G401.6 (cell line): ENCODE data around the gene PRKAR1B.

ENCODE experiments used
- FAIRE-seq: peaks from 2 replicates; lab custom pipeline; 2012; peaks lifted over from hg19 to GRCh38; lab: Jason Lieb, UNC

PRKAR1B gene

GRCh38 chr7:739983-740942, 13.2 kb upstream of the PRKAR1B start:
- FAIRE-seq = no peak

DNA sequence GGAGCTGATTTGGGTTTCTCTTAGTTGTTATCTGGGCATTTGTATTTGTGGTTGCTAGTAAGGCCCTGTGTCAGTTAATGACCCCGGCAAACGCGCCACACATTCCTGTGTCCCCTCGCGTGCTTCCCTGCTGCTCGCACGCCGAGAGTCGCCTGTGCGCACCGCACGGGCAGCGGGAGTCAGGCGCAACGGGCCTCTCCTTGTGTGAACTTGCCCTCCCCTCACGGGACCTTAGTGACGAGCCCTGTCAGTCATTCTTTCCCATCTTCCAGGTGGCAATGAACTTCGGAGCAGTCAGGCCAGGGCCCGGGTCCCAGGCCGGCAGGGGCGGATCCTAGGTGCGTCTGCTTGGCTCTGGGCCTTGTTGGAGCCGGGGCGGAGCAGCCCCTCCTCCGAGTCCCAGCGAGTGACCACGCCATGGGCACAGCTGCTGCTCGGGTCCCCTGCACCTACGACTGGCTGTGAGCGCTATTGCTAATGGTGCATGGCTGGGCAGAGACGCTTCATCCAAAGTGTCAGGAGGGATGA, 12.4 kb upstream of the PRKAR1B start:
- FAIRE-seq = no peak

DNA sequence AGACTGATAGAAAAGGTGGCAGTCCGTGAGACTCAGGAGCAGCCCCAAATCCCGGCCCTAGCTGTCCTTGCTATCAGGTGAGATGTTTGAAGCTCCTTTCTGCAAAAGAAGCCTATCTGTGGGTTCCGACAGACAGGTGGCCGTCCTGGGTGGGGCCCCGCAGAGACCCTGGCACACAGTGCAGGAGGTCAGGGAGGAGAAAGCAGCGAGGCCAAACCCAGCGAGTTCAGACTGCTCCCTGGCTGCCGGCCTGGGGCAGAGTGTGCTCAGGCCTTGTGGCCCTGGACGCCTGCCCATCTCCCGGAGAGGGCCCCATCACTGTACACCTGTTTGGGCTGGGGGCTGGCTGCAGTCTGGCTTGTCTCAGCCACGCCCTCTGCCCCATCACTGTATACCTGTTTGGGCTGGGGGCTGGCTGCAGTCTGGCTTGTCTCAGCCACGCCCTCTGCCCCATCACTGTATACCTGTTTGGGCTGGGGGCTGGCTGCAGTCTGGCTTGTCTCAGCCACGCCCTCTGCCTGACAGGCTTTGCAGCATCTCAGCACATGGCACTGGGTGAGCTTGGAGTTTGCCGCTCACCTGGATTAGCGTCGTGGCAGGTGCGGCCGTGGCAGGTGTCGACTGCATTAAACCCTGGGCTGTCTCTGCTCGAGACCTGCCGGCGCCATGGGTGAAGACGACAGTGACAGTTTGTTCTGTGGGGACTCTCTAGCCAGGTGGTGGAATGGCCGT, 11.8 kb upstream of the PRKAR1B start:
- no peak for FAIRE-seq

DNA sequence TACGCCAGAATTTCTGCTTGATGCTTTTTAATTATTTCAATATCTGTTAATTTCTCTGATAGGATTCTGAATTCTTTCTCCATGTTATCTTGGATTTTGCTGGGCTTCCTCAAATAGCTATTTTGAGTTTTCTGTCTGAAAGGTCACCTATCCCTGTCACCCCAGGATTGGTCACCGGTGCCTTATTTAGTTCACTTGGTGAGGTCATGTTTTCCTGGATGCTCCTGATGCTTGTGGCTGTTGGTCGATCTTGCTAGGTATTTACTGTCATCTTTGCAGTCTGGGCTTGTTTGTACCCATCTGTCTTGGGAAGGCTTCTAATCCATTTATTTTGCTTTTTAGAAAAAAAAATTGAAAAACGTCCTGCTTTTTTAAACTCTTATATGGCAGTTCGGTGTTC, 11.2 kb upstream of the PRKAR1B start:
- no peak for FAIRE-seq

- no peak for FAIRE-seq
These were observed 7.7 kb upstream of the PRKAR1B start for GRCh38 chr7:734808-735207.

GRCh38 chr7:734214-734613, 7.1 kb upstream of the PRKAR1B start:
- FAIRE-seq = no peak

DNA sequence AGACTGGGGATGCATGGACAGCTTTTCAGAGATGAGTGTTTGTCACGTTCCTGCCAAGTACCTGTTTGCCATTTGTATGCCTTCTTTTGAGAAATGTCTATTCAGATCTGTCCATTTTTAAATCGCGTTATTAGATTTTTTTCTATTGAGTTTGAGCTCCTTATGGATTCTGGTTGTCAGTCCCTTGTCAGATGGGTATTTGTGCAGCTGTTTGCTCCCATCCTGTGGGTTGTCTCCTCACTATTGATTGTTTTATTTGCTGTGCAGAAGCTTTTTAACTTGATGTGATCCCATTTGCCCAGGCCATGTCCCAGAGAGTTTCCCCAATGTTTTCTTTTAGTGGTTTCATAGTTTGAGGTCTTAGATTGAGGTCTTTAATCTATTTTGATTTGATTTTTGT, 5.5 kb upstream of the PRKAR1B start:
- FAIRE-seq = no peak

- no peak for FAIRE-seq
These were observed 5.0 kb upstream of the PRKAR1B start for GRCh38 chr7:732094-732541.

GRCh38 chr7:731440-732085, 4.5 kb upstream of the PRKAR1B start:
- FAIRE-seq = no peak

- FAIRE-seq = no peak
These were observed 3.7 kb upstream of the PRKAR1B start for GRCh38 chr7:730501-731439.

DNA sequence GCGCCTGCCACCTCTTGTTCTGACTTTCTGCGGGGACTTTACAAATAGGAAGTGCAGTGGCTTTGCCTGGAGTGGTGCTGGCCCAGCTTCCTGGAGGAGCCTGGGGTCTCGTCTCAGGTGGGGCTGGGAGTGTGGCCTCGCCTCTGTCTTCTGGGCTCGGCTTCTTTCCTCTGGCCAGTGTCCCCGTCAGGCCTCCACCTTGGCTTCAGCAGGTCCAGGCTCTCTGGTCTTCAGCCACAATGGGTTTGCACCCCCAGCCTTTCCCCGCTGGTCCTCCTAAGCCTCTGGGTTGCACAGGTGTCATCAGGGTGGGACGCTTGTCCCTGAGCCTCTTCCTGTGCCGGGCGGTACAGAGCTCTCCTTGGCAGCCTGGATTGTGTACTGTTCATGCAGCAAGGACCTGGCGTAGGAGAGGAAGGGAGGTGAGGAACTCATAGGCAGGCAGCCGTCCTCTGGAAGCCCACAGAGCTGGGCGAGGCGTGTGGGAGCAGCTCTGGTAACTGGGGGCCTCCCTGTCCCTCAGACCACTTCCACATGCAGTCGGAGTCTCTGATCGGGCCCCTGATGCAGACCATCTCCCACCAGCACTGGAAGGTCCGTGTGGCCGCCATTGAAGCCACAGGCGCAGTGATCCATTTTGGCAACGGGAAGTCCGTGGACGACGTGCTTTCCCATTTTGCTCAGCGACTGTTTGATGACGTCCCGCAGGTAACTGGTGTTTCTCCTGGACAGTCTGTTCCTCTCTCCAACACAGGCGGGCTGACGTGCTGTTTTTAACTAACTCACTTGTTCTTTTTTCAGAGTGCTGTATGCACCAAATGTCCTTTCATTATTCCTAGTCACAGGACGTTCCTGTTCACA, 2.3 kb upstream of the PRKAR1B start:
- no peak for FAIRE-seq

DNA sequence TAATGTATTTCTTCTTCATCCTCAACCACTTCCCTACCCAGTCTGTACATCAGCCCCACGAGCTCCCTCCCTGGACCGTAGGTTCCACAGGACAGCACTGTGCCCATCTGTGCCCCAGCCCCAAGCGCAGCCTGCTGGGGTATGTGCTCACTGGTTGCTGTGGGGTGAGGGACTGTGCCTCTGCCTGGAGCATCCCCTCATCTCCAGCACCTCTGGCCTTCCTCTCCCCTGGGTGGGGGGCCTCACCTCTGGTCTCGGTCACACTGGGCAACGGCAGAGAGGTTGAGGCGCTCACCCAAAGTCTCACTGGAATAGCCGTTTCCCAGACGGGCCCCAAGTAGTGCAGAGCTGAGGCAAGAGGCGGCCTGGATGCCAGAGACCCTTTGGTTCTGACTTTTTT, 1.5 kb upstream of the PRKAR1B start:
- no peak for FAIRE-seq

- FAIRE-seq = no peak
These were observed 852 bp upstream of the PRKAR1B start for GRCh38 chr7:727806-728460.

GRCh38 chr7:726854-727103, 302 bp downstream of the PRKAR1B start:
- no peak for FAIRE-seq

GRCh38 chr7:726084-726853, 812 bp downstream of the PRKAR1B start, which contains the start of gene DNAAF5:
DNAAF5 (plus strand) TSS chr7:726699; CDS start chr7:726721, 22 bp downstream.
- FAIRE-seq = no peak

DNA sequence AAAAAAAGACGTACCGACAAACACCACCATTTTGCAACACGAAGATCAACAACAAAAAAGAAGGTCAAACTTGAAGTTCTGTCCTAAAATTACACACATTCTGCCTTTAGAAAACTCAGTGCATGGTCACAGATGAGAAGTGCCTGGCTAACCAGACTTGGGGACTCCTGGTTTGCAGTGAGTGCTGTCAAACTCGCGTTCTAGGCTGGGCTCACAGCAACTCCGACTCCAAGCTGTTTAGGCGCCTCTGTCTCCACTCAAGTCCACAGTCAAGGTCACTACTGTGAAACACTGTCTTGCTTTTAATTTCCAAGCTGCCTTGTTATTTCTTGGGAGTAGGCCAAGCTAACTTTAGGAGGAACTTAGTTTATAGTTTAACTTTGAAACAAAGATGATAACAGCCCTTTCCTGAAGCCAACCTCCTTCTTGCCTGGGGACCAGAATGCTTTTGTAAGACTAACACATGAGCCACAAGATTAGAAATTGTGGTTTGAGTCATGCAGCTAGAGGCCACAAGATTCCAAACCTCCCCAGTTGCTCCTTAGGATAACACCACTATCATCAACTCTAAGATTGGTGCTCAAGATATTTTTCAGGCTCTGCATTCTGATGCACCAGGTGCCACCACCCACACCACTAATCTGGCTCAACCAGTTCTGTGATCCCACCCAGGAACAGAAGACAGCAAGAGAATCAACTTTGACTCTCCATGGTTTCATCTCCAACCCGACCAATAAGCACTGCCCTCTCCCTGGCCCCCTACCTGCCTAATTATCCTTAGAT, 1.7 kb downstream of the PRKAR1B start:
- no peak for FAIRE-seq

GRCh38 chr7:724298-724697, 2.8 kb downstream of the PRKAR1B start:
- FAIRE-seq = no peak

DNA sequence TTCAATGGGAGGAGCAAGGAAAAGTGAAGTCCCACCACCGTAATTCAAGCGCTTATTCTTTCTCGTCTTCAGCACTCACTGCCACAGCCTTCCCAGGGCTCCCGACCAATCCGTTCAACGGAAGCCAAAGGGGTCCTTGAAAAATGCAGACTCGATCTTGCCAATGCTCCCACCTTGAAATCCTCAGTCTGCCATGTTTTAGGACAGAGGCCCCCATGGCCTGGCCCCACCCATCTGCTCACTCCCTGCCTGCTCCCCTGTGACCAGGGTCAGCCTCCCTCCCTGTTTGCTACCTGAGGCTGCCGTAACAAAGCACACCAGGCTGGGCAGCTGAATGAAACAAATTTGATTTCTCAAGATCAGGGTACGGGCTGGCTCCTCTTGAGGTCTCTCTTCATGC, 3.5 kb downstream of the PRKAR1B start:
- FAIRE-seq = no peak
